HCT116 (cell line): ENCODE measurements around the gene PGLYRP3.

Experiments used
- CTCF ChIP-seq, 3 experiments: fragments of 200-600 bp in 1 of 3; sonication (generic) in 1 of 3; IDR thresholded peaks in 2 of 3; conservative IDR thresholded peaks in 1 of 3; 2 replicates each; pipeline ENCODE4 v1.5.1; 2012 to 2017; ENCODE audit warnings: low read depth in 2 of 3, low read length in 2 of 3, antibody characterized with exemption in 1 of 3, borderline replicate concordance in 1 of 3, control low read depth in 1 of 3, mild to moderate bottlenecking in 1 of 3, mixed read lengths in 1 of 3, mixed run types in 1 of 3, moderate library complexity in 1 of 3; ENCODE audit not compliant: insufficient read depth in 1 of 3
- EZH2 ChIP-seq: fragments of 200-600 bp; sonication (generic); IDR thresholded peaks from 2 replicates; pipeline ENCODE4 v1.6.1; 2017; ENCODE audit warnings: antibody characterized with exemption, mixed run types
- MAX ChIP-seq: IDR thresholded peaks from 2 replicates; pipeline ENCODE4 v1.6.1; 2012
- POLR2A ChIP-seq: IDR thresholded peaks from 2 replicates; pipeline ENCODE4 v1.7.0; 2011; ENCODE audit warnings: borderline replicate concordance; ENCODE audit not compliant: insufficient read depth, insufficient read length; ENCODE audit errors: extremely low read depth
- POLR2AphosphoS5 ChIP-seq: IDR thresholded peaks from 2 replicates; pipeline ENCODE4 v1.6.1; 2011; ENCODE audit warnings: mild to moderate bottlenecking, low read depth, low read length, moderate library complexity
- RAD21 ChIP-seq: IDR thresholded peaks from 2 replicates; pipeline ENCODE4 v1.6.1; 2012; ENCODE audit warnings: low read depth, mild to moderate bottlenecking

GRCh38 chr1:153346077-153346723, 33.4 kb upstream of the PGLYRP3 start:
- TF ChIP-seq CTCF (IDR thresholded peaks at IDR 0.05 in 2 of 3, conservative IDR thresholded peaks at IDR 0.05 in 1 of 3; ENCODE audit: borderline replicate concordance in 1 of 3, insufficient read depth in 1 of 3, low read depth in 2 of 3, low read length in 2 of 3) = no peak
- no peak for TF ChIP-seq POLR2A
- TF ChIP-seq RAD21 = no peak
- no peak for TF ChIP-seq EZH2
- no peak for TF ChIP-seq MAX
- no peak for TF ChIP-seq POLR2AphosphoS5
